Mesothelial cell of epicardium (in vitro differentiated cells): ENCODE measurements around the gene METAP2. TPM values are rescaled to one million over a fixed set of nuclear protein-coding genes. Genes with fewer than 3 reads are reported as not detected.
"Not testable (repeated sequence)": the region's sequence is repeated elsewhere in the genome, so short reads cannot be mapped to it uniquely, and the experiment has no call there.

Experiments used
- DNase-seq, 2 experiments: peaks; one replicate each; pipeline ENCODE4 v3.0.0; 2021; ENCODE audit warnings: low spot score in 2 of 2; ENCODE audit not compliant: unreplicated experiment in 2 of 2
- H3K27ac Mint-ChIP-seq: 2 replicates; pipeline ENCODE4 v1.8.0; 2021; ENCODE audit warnings: mixed read lengths
- H3K27me3 Mint-ChIP-seq: 2 replicates; pipeline ENCODE4 v1.8.0; 2021; ENCODE audit warnings: low read depth, mixed read lengths
- H3K36me3 Mint-ChIP-seq: 2 replicates; pipeline ENCODE4 v1.8.0; 2021; ENCODE audit warnings: mixed read lengths
- H3K4me1 Mint-ChIP-seq: 2 replicates; pipeline ENCODE4 v1.8.0; 2021; ENCODE audit warnings: mixed read lengths
- H3K4me3 Mint-ChIP-seq: 2 replicates; pipeline ENCODE4 v1.8.0; 2021; ENCODE audit warnings: mild to moderate bottlenecking, moderate library complexity, mixed read lengths
- H3K9me3 Mint-ChIP-seq: 2 replicates; pipeline ENCODE4 v1.8.0; 2021; ENCODE audit warnings: mixed read lengths
- total RNA-seq: library from RNA; stranded (reverse); gene quantifications from 3 replicates; pipeline ENCODE4 v1.2.1, GENCODE V29; 2021
- TF ChIP-seq, protein P1 (sequence below): fragments of 200-600 bp; sonication (generic); IDR thresholded peaks from one replicate; pipeline ENCODE4 v1.5.0; 2021; ENCODE audit warnings: antibody characterized with exemption; ENCODE audit not compliant: unreplicated experiment

Gene METAP2
- total RNA-seq, 1 donor from 2014 or later = 78.9 TPM

- TF ChIP-seq, protein P1, sequence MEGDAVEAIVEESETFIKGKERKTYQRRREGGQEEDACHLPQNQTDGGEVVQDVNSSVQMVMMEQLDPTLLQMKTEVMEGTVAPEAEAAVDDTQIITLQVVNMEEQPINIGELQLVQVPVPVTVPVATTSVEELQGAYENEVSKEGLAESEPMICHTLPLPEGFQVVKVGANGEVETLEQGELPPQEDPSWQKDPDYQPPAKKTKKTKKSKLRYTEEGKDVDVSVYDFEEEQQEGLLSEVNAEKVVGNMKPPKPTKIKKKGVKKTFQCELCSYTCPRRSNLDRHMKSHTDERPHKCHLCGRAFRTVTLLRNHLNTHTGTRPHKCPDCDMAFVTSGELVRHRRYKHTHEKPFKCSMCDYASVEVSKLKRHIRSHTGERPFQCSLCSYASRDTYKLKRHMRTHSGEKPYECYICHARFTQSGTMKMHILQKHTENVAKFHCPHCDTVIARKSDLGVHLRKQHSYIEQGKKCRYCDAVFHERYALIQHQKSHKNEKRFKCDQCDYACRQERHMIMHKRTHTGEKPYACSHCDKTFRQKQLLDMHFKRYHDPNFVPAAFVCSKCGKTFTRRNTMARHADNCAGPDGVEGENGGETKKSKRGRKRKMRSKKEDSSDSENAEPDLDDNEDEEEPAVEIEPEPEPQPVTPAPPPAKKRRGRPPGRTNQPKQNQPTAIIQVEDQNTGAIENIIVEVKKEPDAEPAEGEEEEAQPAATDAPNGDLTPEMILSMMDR = no peak
- Mint-ChIP-seq H3K9me3 (no peaks in the 10 kb centered on the region), H3K27ac (no peak overlapping the region), H3K36me3 (peaks cover 31% of the 10 kb centered on the region), H3K27me3 (no peaks in the 10 kb centered on the region), H3K4me3 (no peak overlapping the region), H3K4me1 (peaks cover 7% of the 10 kb centered on the region)
- no peak for DNase-seq
Measured at GRCh38 chr12:95481888-95482287, 7.9 kb downstream of the METAP2 start.

- H3K27ac Mint-ChIP-seq, H3K27me3 Mint-ChIP-seq, H3K4me3 Mint-ChIP-seq, H3K9me3 Mint-ChIP-seq, DNase-seq, H3K4me1 Mint-ChIP-seq: not testable (repeated sequence)
- peaks cover 34% of the 10 kb centered on the region for H3K36me3 Mint-ChIP-seq
Measured at GRCh38 chr12:95482564-95482963, 8.6 kb downstream of the METAP2 start.

DNA sequence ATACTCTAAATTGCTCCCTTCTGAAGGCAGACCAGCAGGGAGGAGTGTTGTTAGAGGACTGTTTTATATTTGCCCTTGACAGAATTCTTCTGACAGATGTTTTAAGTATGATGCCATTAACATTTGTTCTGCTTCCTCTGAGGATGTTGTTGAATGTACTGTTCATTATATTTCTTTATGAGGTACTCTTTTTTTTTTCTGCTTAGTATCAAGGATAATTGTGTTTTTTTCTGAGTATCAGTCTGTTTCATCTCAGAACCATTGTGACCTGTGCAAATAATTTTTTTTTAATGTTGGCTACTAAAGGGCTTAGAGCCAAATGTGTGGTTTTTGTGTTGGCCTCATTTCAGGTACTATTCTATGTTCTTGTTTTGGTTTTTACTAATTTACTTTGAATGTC lies 10.6 kb downstream of the METAP2 start:
- H3K27ac Mint-ChIP-seq = no peak overlapping the region
- H3K9me3 Mint-ChIP-seq = no peaks in the 10 kb centered on the region
- TF ChIP-seq, protein P1 = no peak
- no peaks in the 10 kb centered on the region for H3K27me3 Mint-ChIP-seq
- peaks cover 7% of the 10 kb centered on the region for H3K4me1 Mint-ChIP-seq
- H3K36me3 Mint-ChIP-seq = peaks cover 25% of the 10 kb centered on the region
- no peak overlapping the region for H3K4me3 Mint-ChIP-seq
- no peak for DNase-seq

DNA sequence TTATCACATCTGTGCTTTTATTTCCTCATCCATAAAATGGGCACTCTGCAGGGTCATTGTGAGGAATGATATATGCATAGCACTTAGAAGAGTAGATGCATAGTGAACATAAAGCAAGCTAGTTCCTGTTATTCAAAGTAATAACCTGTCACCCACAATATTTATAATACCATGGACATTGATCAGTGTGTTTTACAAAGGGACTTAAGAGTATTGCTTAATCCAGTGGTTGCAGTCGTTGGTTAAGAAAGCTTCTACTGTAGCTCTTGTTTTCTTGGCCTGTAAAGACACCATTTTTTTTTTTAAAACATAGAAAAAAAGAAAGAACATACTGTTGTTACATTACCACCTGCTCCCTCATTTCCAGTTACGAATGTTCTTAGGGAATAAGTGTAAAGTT lies 13.1 kb downstream of the METAP2 start:
- H3K9me3 Mint-ChIP-seq = no peaks in the 10 kb centered on the region
- H3K4me1 Mint-ChIP-seq = no peaks in the 10 kb centered on the region
- no peak overlapping the region for H3K4me3 Mint-ChIP-seq

GRCh38 chr12:95492462-95492861 lies 18.5 kb downstream of the METAP2 start:
- peaks cover 42% of the 10 kb centered on the region for H3K36me3 Mint-ChIP-seq
- H3K4me1 Mint-ChIP-seq = no peaks in the 10 kb centered on the region
- H3K9me3 Mint-ChIP-seq = peaks cover 6% of the 10 kb centered on the region
- H3K27me3 Mint-ChIP-seq = no peaks in the 10 kb centered on the region
- no peak for DNase-seq
- TF ChIP-seq, protein P1 = no peak
- H3K4me3 Mint-ChIP-seq = no peak overlapping the region
- H3K27ac Mint-ChIP-seq = no peak overlapping the region

More for the DNA sequence above, 13.1 kb downstream of the METAP2 start:
- no peak for DNase-seq
- H3K27ac Mint-ChIP-seq = no peak overlapping the region
- TF ChIP-seq, protein P1 = no peak
- H3K27me3 Mint-ChIP-seq = no peaks in the 10 kb centered on the region
- peaks cover 27% of the 10 kb centered on the region for H3K36me3 Mint-ChIP-seq

- no peak for DNase-seq
- Mint-ChIP-seq H3K36me3 (peaks cover 53% of the 10 kb centered on the region), H3K27me3 (no peaks in the 10 kb centered on the region), H3K9me3 (peaks cover 20% of the 10 kb centered on the region), H3K4me3 (no peak overlapping the region), H3K4me1 (no peaks in the 10 kb centered on the region), H3K27ac (no peak overlapping the region)
- TF ChIP-seq, protein P1 = no peak
Measured at GRCh38 chr12:95494888-95495287, 20.9 kb downstream of the METAP2 start.
